ENCODE data around the gene ZKSCAN1. TPM values are rescaled to one million over a fixed set of nuclear protein-coding genes. Genes with fewer than 3 reads are reported as not detected.

ZKSCAN1 gene
- total RNA-seq, 1 experiment from 2014 or later = 29.8 TPM

- no peak overlapping the region for H3K14ac ChIP-seq (ENCODE audit: insufficient read depth, low read length)
- H3K23me2 ChIP-seq (ENCODE audit: insufficient read length, low read depth, low read length, poor library complexity, severe bottlenecking) = no peaks in the 10 kb centered on the region
- no peak overlapping the region for H2BK12ac ChIP-seq (ENCODE audit: insufficient read length, low read depth, low read length)
- no CpG with 5 or more reads among the region's 5 CpGs for WGBS (ENCODE audit: extremely low coverage, insufficient read length, low lambda C conversion rate)
- H3K4me3 Mint-ChIP-seq = no peak overlapping the region; a peak in 1 of 5 replicates
- peaks cover 51% of the 10 kb centered on the region for H3K9me3 ChIP-seq (ENCODE audit: control insufficient read depth, low read depth, low read length)
- no peak overlapping the region for H2AK5ac ChIP-seq (ENCODE audit: insufficient read length, low read length)
- no peak overlapping the region for H3K4ac ChIP-seq (ENCODE audit: low read depth, low read length)
- no peak overlapping the region for H4K8ac ChIP-seq (replicated peaks; ENCODE audit: insufficient read length, low read depth, low read length)
- peaks cover 65 to 90% (median 74%) of the 10 kb centered on the region in 3 experiments for H3K36me3 Mint-ChIP-seq (ENCODE audit: insufficient read depth in 1 of 3, low read depth in 3 of 3)
- no peaks in the 10 kb centered on the region for H3K4me1 Mint-ChIP-seq
- H3K56ac ChIP-seq (ENCODE audit: insufficient read length, low read depth, low read length) = no peak overlapping the region
- no peaks in the 10 kb centered on the region; the same call in 1 of the 2 replicates for H3K79me2 ChIP-seq (ENCODE audit: insufficient read depth, low read length)
- H3K18ac ChIP-seq (ENCODE audit: insufficient read length, low read depth, low read length) = no peak overlapping the region
- H3T11ph ChIP-seq (ENCODE audit: low read length) = no peak overlapping the region
- no peak overlapping the region for H4K91ac ChIP-seq (ENCODE audit: insufficient read length, low read depth, low read length)
- H4K20me1 ChIP-seq (ENCODE audit: control insufficient read depth, insufficient read depth, insufficient read length) = no peaks in the 10 kb centered on the region
- no peak overlapping the region for H2BK120ac ChIP-seq (ENCODE audit: low read depth, low read length, poor library complexity, severe bottlenecking)
- no peak overlapping the region for H2BK5ac ChIP-seq (ENCODE audit: insufficient read length, low read length)
- H3K23ac ChIP-seq (ENCODE audit: insufficient read length, low read depth, low read length) = no peak overlapping the region
- H3K27ac Mint-ChIP-seq = no peak overlapping the region
- no peak overlapping the region for H2BK15ac ChIP-seq (ENCODE audit: low read depth, low read length)
- no peak overlapping the region for H2AFZ ChIP-seq (ENCODE audit: low read length)
- DNase-seq = no peak
- no peak overlapping the region for H3K9ac ChIP-seq (ENCODE audit: extremely low read depth, insufficient read length, low read length)
- H2BK20ac ChIP-seq (ENCODE audit: low read depth, low read length, poor library complexity, severe bottlenecking) = no peak overlapping the region
- no peak overlapping the region for H3K27ac ChIP-seq (ENCODE audit: insufficient read length, low read depth, low read length)
- no peak overlapping the region for H3K4me2 ChIP-seq (ENCODE audit: insufficient read depth, insufficient read length, low read length)
- H3K27me3 Mint-ChIP-seq (ENCODE audit: low read depth) = peaks cover 5% of the 10 kb centered on the region; the same call in 1 of the 2 replicates
- H3K79me1 ChIP-seq (ENCODE audit: insufficient read depth, low read depth, low read length, poor library complexity, severe bottlenecking) = no peaks in the 10 kb centered on the region
- H4K5ac ChIP-seq (ENCODE audit: insufficient read length, low read depth, low read length) = no peak overlapping the region
- no peaks in the 10 kb centered on the region for H3K27me3 ChIP-seq (ENCODE audit: insufficient read depth, low read length)
- no peaks in the 10 kb centered on the region for H3K4me1 ChIP-seq (ENCODE audit: insufficient read depth, low read length)
- H3K9me3 Mint-ChIP-seq = peaks cover 54 to 56% of the 10 kb centered on the region in 2 experiments
- no peak for TF ChIP-seq CTCF (conservative IDR thresholded peaks at IDR 0.05)
These were observed 54.6 kb downstream of the ZKSCAN1 start for GRCh38 chr7:100069991-100070390.

Data from H9 (cell line).